DOHH2 (cell line): ENCODE results near the gene RGS7BP.

Experiments used
- CTCF ChIP-seq: fragments of 200-600 bp; sonication (generic); IDR thresholded peaks from one replicate; pipeline ENCODE4 v1.5.1; 2014; ENCODE audit warnings: antibody characterized with exemption, mild to moderate bottlenecking, low read depth, low read length; ENCODE audit not compliant: poor library complexity, severe bottlenecking
- EZH2phosphoT487 ChIP-seq: fragments of 200-600 bp; sonication (generic); IDR thresholded peaks from 2 replicates; pipeline ENCODE4 v1.6.1; 2017; ENCODE audit warnings: borderline replicate concordance, mild to moderate bottlenecking, antibody characterized with exemption, low read length, moderate library complexity, mixed read lengths

- TF ChIP-seq CTCF (no peak), EZH2phosphoT487 (no peak)
Observed at GRCh38 chr5:64458948-64459347, 46.9 kb upstream of the RGS7BP start.
